ENCODE results near the gene FAM110C.
"Not testable (repeated sequence)": the region's sequence is repeated elsewhere in the genome, so short reads cannot be mapped to it uniquely, and the experiment has no call there.

GRCh38 chr2:20259-20658 lies 26.0 kb downstream of the FAM110C start:
- not testable (repeated sequence) for TF ChIP-seq POLR2A, EP300 (IDR thresholded peaks at IDR 0.05)
- TF ChIP-seq, protein P1, sequence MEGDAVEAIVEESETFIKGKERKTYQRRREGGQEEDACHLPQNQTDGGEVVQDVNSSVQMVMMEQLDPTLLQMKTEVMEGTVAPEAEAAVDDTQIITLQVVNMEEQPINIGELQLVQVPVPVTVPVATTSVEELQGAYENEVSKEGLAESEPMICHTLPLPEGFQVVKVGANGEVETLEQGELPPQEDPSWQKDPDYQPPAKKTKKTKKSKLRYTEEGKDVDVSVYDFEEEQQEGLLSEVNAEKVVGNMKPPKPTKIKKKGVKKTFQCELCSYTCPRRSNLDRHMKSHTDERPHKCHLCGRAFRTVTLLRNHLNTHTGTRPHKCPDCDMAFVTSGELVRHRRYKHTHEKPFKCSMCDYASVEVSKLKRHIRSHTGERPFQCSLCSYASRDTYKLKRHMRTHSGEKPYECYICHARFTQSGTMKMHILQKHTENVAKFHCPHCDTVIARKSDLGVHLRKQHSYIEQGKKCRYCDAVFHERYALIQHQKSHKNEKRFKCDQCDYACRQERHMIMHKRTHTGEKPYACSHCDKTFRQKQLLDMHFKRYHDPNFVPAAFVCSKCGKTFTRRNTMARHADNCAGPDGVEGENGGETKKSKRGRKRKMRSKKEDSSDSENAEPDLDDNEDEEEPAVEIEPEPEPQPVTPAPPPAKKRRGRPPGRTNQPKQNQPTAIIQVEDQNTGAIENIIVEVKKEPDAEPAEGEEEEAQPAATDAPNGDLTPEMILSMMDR (IDR thresholded peaks at IDR 0.05): not testable (repeated sequence)
- peak in 2 of 3 donors; percentile 14 to 53 for TF ChIP-seq POLR2AphosphoS5 (IDR thresholded peaks at IDR 0.05)
